Measurements from ENCODE around the gene CCDC195.

- TF ChIP-seq CTCF (IDR thresholded peaks at IDR 0.05; ENCODE audit: low read length) (no peak), EZH2 (IDR thresholded peaks at IDR 0.05; ENCODE audit: borderline replicate concordance, low read length) (no peak)
These were observed 26.6 kb downstream of the CCDC195 start for GRCh38 chr2:224689539-224689938.

Data from OCI-LY1 (cell line).